ENCODE results near the gene LSAMP. TPM values are rescaled to one million over a fixed set of nuclear protein-coding genes. Genes with fewer than 3 reads are reported as not detected.

LSAMP gene
- total RNA-seq, 4 donors from 2014 or later: 1.2 to 3.0 (median 1.8) TPM

DNA sequence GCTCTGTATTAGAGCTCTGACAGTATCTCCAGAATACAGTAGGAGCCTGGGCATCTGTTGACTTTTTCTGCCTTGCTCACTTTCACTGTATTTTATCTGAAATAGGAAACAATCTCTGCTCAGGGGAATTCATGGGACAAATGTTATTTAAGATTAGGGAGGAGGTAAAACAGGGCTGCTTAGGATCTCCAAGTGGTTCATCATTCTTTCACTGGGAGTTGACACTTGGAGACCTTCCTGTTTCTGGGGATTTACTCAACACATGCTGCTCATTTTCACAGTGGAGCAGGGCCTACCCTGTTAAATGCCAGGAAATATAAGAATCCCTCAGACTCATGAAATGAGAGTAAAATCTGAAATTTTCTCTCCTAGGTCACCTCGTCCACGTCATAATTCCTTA is 636.5 kb downstream of the LSAMP start:
- Histone ChIP-seq H3K4me3 (no peak overlapping the region), H3K27me3 (no peaks in the 10 kb centered on the region), H3K27ac (replicated peaks in 1 of 4) (no peak overlapping the region), H3K36me3 (no peaks in the 10 kb centered on the region), H3K4me1 (no peaks in the 10 kb centered on the region), H3K9me3 (no peaks in the 10 kb centered on the region)
- intact Hi-C loops (cut with DNase I): no loop called here
- TF ChIP-seq EP300 (IDR thresholded peaks at IDR 0.05): no peak
- no peak for TF ChIP-seq POLR2AphosphoS5 (IDR thresholded peaks at IDR 0.05)
- no peak for TF ChIP-seq POLR2A (IDR thresholded peaks at IDR 0.05; ENCODE audit: low read depth)
- TF ChIP-seq, protein P1, sequence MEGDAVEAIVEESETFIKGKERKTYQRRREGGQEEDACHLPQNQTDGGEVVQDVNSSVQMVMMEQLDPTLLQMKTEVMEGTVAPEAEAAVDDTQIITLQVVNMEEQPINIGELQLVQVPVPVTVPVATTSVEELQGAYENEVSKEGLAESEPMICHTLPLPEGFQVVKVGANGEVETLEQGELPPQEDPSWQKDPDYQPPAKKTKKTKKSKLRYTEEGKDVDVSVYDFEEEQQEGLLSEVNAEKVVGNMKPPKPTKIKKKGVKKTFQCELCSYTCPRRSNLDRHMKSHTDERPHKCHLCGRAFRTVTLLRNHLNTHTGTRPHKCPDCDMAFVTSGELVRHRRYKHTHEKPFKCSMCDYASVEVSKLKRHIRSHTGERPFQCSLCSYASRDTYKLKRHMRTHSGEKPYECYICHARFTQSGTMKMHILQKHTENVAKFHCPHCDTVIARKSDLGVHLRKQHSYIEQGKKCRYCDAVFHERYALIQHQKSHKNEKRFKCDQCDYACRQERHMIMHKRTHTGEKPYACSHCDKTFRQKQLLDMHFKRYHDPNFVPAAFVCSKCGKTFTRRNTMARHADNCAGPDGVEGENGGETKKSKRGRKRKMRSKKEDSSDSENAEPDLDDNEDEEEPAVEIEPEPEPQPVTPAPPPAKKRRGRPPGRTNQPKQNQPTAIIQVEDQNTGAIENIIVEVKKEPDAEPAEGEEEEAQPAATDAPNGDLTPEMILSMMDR (IDR thresholded peaks at IDR 0.05): no peak
- DNase-seq (ENCODE audit: extremely low spot score): no peak
- WGBS: 84% methylated on average over 2 of the region's 2 CpGs

DNA sequence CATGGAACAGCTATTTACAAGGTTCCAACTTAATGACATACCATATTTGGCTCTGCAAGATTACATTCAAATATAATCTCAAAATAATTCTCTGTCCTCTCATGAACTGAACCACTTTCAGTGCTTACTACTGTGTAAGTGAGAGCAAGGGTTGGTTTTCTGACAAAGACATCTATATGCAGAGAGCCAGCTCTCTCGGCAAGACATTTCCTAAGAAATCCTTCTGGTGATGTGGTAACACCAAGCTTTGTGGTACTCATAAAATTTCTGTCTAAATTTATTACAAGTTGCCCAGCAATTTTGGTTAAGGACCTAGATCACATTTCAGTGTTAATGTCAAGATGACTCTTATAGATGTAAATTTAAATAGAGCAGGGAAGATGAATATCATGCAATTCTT is 637.0 kb downstream of the LSAMP start:
- Histone ChIP-seq H3K27ac (replicated peaks in 1 of 4) (no peak overlapping the region), H3K4me3 (no peak overlapping the region), H3K9me3 (no peaks in the 10 kb centered on the region), H3K27me3 (no peaks in the 10 kb centered on the region), H3K36me3 (no peaks in the 10 kb centered on the region), H3K4me1 (no peaks in the 10 kb centered on the region)
- intact Hi-C loops (cut with DNase I): no loop called here
- WGBS: 76% methylated on average over 1 of the region's 1 CpG
- DNase-seq (ENCODE audit: extremely low spot score): no peak
- TF ChIP-seq POLR2AphosphoS5 (IDR thresholded peaks at IDR 0.05): no peak

DNA sequence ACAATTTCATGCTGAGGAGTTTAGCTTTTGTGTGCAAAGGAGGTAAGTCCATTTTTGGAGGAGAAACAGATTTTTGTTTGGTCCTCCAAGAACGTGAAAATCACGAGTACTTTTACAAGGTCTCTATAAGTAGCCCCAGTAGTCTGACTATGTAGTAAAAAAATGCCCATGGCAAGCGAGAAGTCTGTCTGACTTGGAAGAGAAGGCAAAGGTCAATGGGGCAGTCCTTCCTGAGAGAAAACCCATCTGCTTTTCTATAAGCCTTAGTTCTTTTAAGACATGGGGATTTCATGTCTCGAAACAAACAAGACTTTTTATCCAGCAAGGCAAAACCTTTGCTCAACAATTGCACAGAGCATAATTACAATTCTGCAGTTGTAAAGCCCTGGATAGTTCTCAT is 638.8 kb downstream of the LSAMP start:
- no peak overlapping the region for H3K27ac ChIP-seq (replicated peaks in 1 of 4)
- H3K4me3 ChIP-seq: no peak overlapping the region
- intact Hi-C loops (cut with DNase I): no loop called here
- TF ChIP-seq POLR2A (IDR thresholded peaks at IDR 0.05; ENCODE audit: low read depth): no peak
- TF ChIP-seq, protein P1 (IDR thresholded peaks at IDR 0.05): no peak
- no peak for TF ChIP-seq EP300 (IDR thresholded peaks at IDR 0.05)
- no peak for TF ChIP-seq POLR2AphosphoS5 (IDR thresholded peaks at IDR 0.05)
- H3K36me3 ChIP-seq: no peaks in the 10 kb centered on the region
- no peaks in the 10 kb centered on the region for H3K4me1 ChIP-seq
- DNase-seq (ENCODE audit: extremely low spot score): no peak
- H3K27me3 ChIP-seq: no peaks in the 10 kb centered on the region
- WGBS: 92% methylated on average over 4 of the region's 4 CpGs
- no peaks in the 10 kb centered on the region for H3K9me3 ChIP-seq

DNA sequence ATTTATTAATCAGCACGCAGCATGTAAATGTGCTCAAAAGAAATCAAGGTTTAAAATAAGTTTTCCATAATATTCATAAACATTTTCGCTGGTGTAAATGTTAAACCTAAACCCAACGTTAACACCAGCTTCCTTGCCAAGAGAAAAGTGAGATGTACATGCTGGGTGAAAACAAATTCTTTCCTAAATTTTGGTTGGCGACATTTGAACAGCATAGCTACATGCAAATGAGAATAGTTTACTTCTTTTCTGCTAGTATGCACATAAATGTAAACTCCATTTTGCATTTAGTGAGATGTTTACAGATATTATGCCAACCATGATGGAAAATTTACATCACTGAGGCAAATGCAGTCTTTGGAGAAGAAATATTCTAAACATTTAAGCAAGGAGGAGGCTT is 639.8 kb downstream of the LSAMP start:
- WGBS: 73% methylated on average over 4 of the region's 4 CpGs
- TF ChIP-seq POLR2A (IDR thresholded peaks at IDR 0.05; ENCODE audit: low read depth) (no peak), EP300 (IDR thresholded peaks at IDR 0.05) (no peak), POLR2AphosphoS5 (IDR thresholded peaks at IDR 0.05) (no peak)
- TF ChIP-seq, protein P1 (IDR thresholded peaks at IDR 0.05): no peak
- H3K27me3 ChIP-seq: no peaks in the 10 kb centered on the region

DNA sequence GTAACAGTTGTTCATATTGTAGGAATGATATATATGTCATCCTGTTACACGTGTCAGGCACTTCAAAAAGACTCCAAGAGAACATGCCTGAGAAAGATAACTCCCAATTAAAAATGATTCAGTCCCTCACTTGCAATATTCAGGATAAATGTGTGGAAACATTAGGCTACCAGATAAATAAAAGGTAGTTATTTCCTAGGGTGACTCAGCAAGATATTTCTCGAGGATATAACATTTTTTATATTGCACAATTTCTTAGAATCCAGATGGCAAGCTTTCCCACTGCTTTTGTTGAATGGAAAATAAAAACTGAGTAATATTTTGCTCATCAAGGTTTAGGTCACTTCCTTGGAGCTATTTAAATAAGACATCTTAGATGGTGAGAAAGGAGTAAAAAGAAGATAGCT is 640.6 kb downstream of the LSAMP start:
- Histone ChIP-seq H3K27me3 (no peaks in the 10 kb centered on the region), H3K27ac (replicated peaks in 1 of 4) (no peak overlapping the region)
- TF ChIP-seq, protein P1 (IDR thresholded peaks at IDR 0.05): no peak
- no peak for TF ChIP-seq POLR2AphosphoS5 (IDR thresholded peaks at IDR 0.05)
- TF ChIP-seq POLR2A (IDR thresholded peaks at IDR 0.05; ENCODE audit: low read depth): no peak
- TF ChIP-seq EP300 (IDR thresholded peaks at IDR 0.05): no peak

More for the DNA sequence above, 639.8 kb downstream of the LSAMP start:
- H3K4me1 ChIP-seq: no peaks in the 10 kb centered on the region
- no peak for DNase-seq (ENCODE audit: extremely low spot score)
- intact Hi-C loops (cut with DNase I): no loop called here
- no peaks in the 10 kb centered on the region for H3K36me3 ChIP-seq
- no peak overlapping the region for H3K4me3 ChIP-seq
- no peaks in the 10 kb centered on the region for H3K9me3 ChIP-seq
- no peak overlapping the region for H3K27ac ChIP-seq (replicated peaks in 1 of 4)

More for the DNA sequence above, 640.6 kb downstream of the LSAMP start:
- WGBS: 38% methylated on average over 2 of the region's 2 CpGs
- Histone ChIP-seq H3K4me1 (no peaks in the 10 kb centered on the region), H3K36me3 (no peaks in the 10 kb centered on the region), H3K9me3 (no peaks in the 10 kb centered on the region), H3K4me3 (no peak overlapping the region)
- intact Hi-C loops (cut with DNase I): no loop called here
- no peak for DNase-seq (ENCODE audit: extremely low spot score)

Data from esophagus muscularis mucosa (tissue), 4 donors.